SK-N-SH (cell line): ENCODE data around the gene HHIPL1. TPM values are rescaled to one million over a fixed set of nuclear protein-coding genes. Genes with fewer than 3 reads are reported as not detected.

Experiments used
- CTCF ChIA-PET: fragments of 300-600, 350-600 bp; formaldehyde crosslinking; extraction: SDS; loops from one replicate; lab custom pipeline; 2021; lab: Yijun Ruan, JAX
- POLR2A ChIA-PET: fragments of 350-600 bp; sonication (Branson Sonifier 250); formaldehyde crosslinking; extraction: SDS; loops from one replicate; lab custom pipeline; 2020; ENCODE audit warnings: antibody characterized with exemption, inconsistent platforms; lab: Yijun Ruan, JAX
- DNase-seq: peaks from one replicate; pipeline ENCODE4 v3.0.0; 2012
- H2AFZ ChIP-seq: fragments of 200-600 bp; sonication (generic); 2 replicates; pipeline ENCODE4 v1.8.1; 2016; ENCODE audit warnings: antibody characterized with exemption, mild to moderate bottlenecking, low read depth
- H3F3A ChIP-seq: fragments of 200-600 bp; sonication (generic); replicated peaks from 2 replicates; pipeline ENCODE3; 2016; ENCODE audit warnings: antibody characterized with exemption, mild to moderate bottlenecking; ENCODE audit not compliant: insufficient read depth
- H3K27ac ChIP-seq, 2 experiments: fragments of 200-500 bp in 1 of 2; fragments of 200-600 bp in 1 of 2; sonication (Bioruptor generic) in 1 of 2; sonication (generic), shearing (Covaris generic) in 1 of 2; 2 replicates each; pipeline versions ENCODE4 v1.5.1 to v1.6.1; 2014 to 2016; ENCODE audit warnings: low read depth in 2 of 2, inconsistent platforms in 1 of 2, low read length in 1 of 2, mild to moderate bottlenecking in 1 of 2, mixed read lengths in 1 of 2
- H3K27me3 ChIP-seq: fragments of 200-600 bp; sonication (generic), shearing (Covaris generic); 2 replicates; pipeline ENCODE4 v1.6.1; 2016; ENCODE audit warnings: mixed run types; ENCODE audit not compliant: insufficient read depth
- H3K36me3 ChIP-seq, 2 experiments: fragments of 200-500 bp in 1 of 2; fragments of 200-600 bp in 1 of 2; sonication (Bioruptor generic) in 1 of 2; sonication (generic) in 1 of 2; replicated peaks in 1 of 2; 2 replicates each; pipeline versions ENCODE3 to v1.5.1; 2014 to 2016; ENCODE audit warnings: low read length in 1 of 2, mild to moderate bottlenecking in 1 of 2; ENCODE audit not compliant: insufficient read depth in 2 of 2, control insufficient read depth in 1 of 2
- H3K4me1 ChIP-seq, 2 experiments: fragments of 200-500 bp in 1 of 2; fragments of 200-600 bp in 1 of 2; sonication (Bioruptor generic) in 1 of 2; sonication (generic), shearing (Covaris generic) in 1 of 2; 2 replicates each; pipeline versions ENCODE4 v1.5.1 to v1.6.1; 2014 to 2016; ENCODE audit warnings: low read depth in 1 of 2, low read length in 1 of 2, mixed run types in 1 of 2; ENCODE audit not compliant: insufficient read depth in 2 of 2, control insufficient read depth in 1 of 2
- H3K4me2 ChIP-seq: fragments of 200-600 bp; sonication (generic), shearing (Covaris generic); 2 replicates; pipeline ENCODE4 v1.6.1; 2017; ENCODE audit warnings: mixed run types
- H3K4me3 ChIP-seq, 2 experiments: fragments of 200-500 bp in 1 of 2; fragments of 200-600 bp in 1 of 2; sonication (Bioruptor generic) in 1 of 2; sonication (generic), shearing (Covaris generic) in 1 of 2; 2 replicates each; pipeline versions ENCODE4 v1.5.1 to v1.8.1; 2014 to 2016; ENCODE audit warnings: low read depth in 2 of 2, inconsistent platforms in 1 of 2, low read length in 1 of 2, mild to moderate bottlenecking in 1 of 2, mixed read lengths in 1 of 2, moderate library complexity in 1 of 2
- H3K79me2 ChIP-seq: fragments of 200-600 bp; sonication (generic); 2 replicates; pipeline ENCODE4 v1.8.1; 2017; ENCODE audit warnings: mild to moderate bottlenecking; ENCODE audit not compliant: insufficient read depth
- H3K9ac ChIP-seq: fragments of 200-600 bp; sonication (generic); 2 replicates; pipeline ENCODE4 v1.6.1; 2017; ENCODE audit warnings: mixed run types
- H3K9me2 ChIP-seq: fragments of 200-600 bp; sonication (generic); 2 replicates; pipeline ENCODE4 v1.6.1; 2017; ENCODE audit warnings: mixed run types
- H3K9me3 ChIP-seq: fragments of 200-600 bp; sonication (generic); 2 replicates; pipeline ENCODE4 v1.6.1; 2017; ENCODE audit warnings: mixed run types, mild to moderate bottlenecking, moderate library complexity
- H4K20me1 ChIP-seq: fragments of 200-600 bp; sonication (generic); 2 replicates; pipeline ENCODE4 v1.6.1; 2017; ENCODE audit warnings: mild to moderate bottlenecking, mixed run types; ENCODE audit not compliant: insufficient read depth
- EZH2phosphoT487 ChIP-seq: fragments of 200-600 bp; sonication (generic); IDR thresholded peaks from 2 replicates; pipeline ENCODE4 v1.6.1; 2017; ENCODE audit warnings: low read depth, mixed run types, mild to moderate bottlenecking, antibody characterized with exemption, moderate library complexity, borderline replicate concordance
- FOXJ3 ChIP-seq: sonication (generic); formaldehyde crosslinking; IDR thresholded peaks from 2 replicates; pipeline ENCODE4 v1.5.1; 2020; ENCODE audit warnings: mild to moderate bottlenecking, missing genetic modification reagents
- FOXM1 ChIP-seq: IDR thresholded peaks from 2 replicates; pipeline ENCODE4 v1.4.0; 2012; ENCODE audit warnings: low read depth, mild to moderate bottlenecking
- GABPA ChIP-seq: IDR thresholded peaks from 2 replicates; pipeline ENCODE4 v1.4.0; 2012; ENCODE audit warnings: low read depth, mild to moderate bottlenecking
- GATA2 ChIP-seq: sonication (generic); formaldehyde crosslinking; IDR thresholded peaks from 2 replicates; pipeline ENCODE4 v1.5.0; 2020; ENCODE audit warnings: mild to moderate bottlenecking, missing genetic modification reagents
- IRF3 ChIP-seq: fragments of 150-350 bp; IDR thresholded peaks from 2 replicates; pipeline ENCODE4 v1.6.1; 2016; ENCODE audit warnings: mild to moderate bottlenecking, low read depth, low read length
- JUND ChIP-seq: IDR thresholded peaks from 2 replicates; pipeline ENCODE4 v1.4.0; 2012
- MEF2A ChIP-seq: IDR thresholded peaks from 2 replicates; pipeline ENCODE4 v1.4.0; 2012; ENCODE audit warnings: low read depth, borderline replicate concordance
- NRF1 ChIP-seq: IDR thresholded peaks from 2 replicates; pipeline ENCODE4 v1.6.1; 2012; ENCODE audit warnings: low read depth, mild to moderate bottlenecking, low read length
- POLR2AphosphoS5 ChIP-seq: IDR thresholded peaks from 2 replicates; pipeline ENCODE4 v1.6.1; 2012; ENCODE audit warnings: low read depth, low read length
- RCOR1 ChIP-seq: fragments of 150-350 bp; IDR thresholded peaks from 2 replicates; pipeline ENCODE4 v1.6.1; 2017; ENCODE audit warnings: antibody characterized with exemption, low read length
- RFX5 ChIP-seq: IDR thresholded peaks from 2 replicates; pipeline ENCODE4 v1.6.1; 2012; ENCODE audit warnings: mild to moderate bottlenecking, improper control_type of control experiment, low read length
- SMC3 ChIP-seq: IDR thresholded peaks from 2 replicates; pipeline ENCODE4 v1.6.1; 2012; ENCODE audit warnings: low read depth, low read length, improper control_type of control experiment
- YY1 ChIP-seq: IDR thresholded peaks from 2 replicates; pipeline ENCODE4 v1.4.0; 2012; ENCODE audit warnings: low read depth, mild to moderate bottlenecking
- WGBS: methylation state at CpG from one replicate; pipeline ENCODE4 v1.1.6; 2017; ENCODE audit warnings: low lambda C conversion rate; 5-methylcytosine and 5-hydroxymethylcytosine counted together
- polyA plus RNA-seq, 3 experiments: library from polyadenylated mRNA; depleted of rRNA; stranded (reverse); fragments of >200 nt; gene quantifications; 2 replicates each; pipeline ENCODE4 v1.2.3, GENCODE V29; 2012
- TF ChIP-seq, protein P1 (sequence below): fragments of 150-350 bp; IDR thresholded peaks from 2 replicates; pipeline ENCODE4 v1.6.1; 2017; ENCODE audit warnings: antibody characterized with exemption, low read length, low read depth, borderline replicate concordance
- TF ChIP-seq, protein P2 (sequence below): IDR thresholded peaks from 2 replicates; pipeline ENCODE4 v1.4.0; 2012; ENCODE audit warnings: low read depth, borderline replicate concordance
- TF ChIP-seq, protein P3 (sequence below): fragments of 200-600 bp; sonication (generic); IDR thresholded peaks from 2 replicates; pipeline ENCODE4 v1.6.1; 2017; ENCODE audit warnings: antibody characterized with exemption, mild to moderate bottlenecking, moderate library complexity

The HHIPL1 gene
- polyA plus RNA-seq, 1 of the 3 experiments (the other 2 are of a cell fraction): 0.02 TPM

DNA sequence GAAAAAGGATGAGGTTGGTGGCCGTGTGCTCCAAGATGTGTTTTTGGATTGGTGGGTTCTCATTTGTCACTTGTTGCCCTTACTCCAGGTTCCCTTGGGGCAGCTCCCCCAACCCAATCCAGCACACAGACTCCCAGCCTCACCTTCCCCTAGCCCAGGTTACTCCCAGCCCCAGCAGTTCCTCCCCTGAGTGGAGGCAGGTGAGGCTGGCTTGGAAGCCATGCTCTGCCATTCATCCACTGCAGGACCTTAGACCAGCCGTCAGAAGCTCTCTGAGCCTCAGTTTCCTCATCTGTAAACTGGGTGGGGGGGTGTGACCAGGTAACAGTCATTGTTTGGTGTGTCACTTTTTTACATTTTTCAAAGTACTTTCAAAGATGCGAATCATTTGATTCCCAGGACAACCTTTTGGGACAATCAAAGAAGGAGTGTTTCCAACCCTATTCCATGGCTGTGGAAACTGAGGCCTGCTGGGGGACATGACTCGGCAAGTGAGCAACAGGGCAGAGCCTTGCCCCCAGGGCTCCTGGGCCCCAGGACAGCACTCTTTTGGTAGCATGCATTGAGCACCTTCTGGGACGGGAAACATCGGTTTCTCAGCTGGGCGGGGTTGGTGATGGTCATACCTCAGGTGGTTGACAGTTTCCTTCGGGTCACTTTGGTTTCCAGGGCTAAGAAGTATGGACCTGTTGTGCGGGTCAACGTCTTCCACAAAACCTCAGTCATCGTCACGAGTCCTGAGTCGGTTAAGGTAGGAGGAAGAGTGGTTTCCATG lies 46.4 kb downstream of the HHIPL1 start:
- Histone ChIP-seq H3K27ac (no peak overlapping the region), H3K9me2 (no peaks in the 10 kb centered on the region), H3K79me2 (no peaks in the 10 kb centered on the region), H3K27me3 (peaks cover 9% of the 10 kb centered on the region; the same call in 1 of the 2 replicates), H2AFZ (no peak overlapping the region), H3K9ac (no peak overlapping the region), H4K20me1 (no peaks in the 10 kb centered on the region), H3K36me3 (no peaks in the 10 kb centered on the region), H3K4me2 (no peak overlapping the region), H3K4me3 (no peak overlapping the region), H3K4me1 (no peaks in the 10 kb centered on the region), H3F3A (peaks cover 6% of the 10 kb centered on the region), H3K9me3 (no peaks in the 10 kb centered on the region)
- POLR2A ChIA-PET: no interaction called here
- no peak for TF ChIP-seq NRF1
- TF ChIP-seq FOXJ3 (CRISPR knock-in tag): no peak
- TF ChIP-seq MEF2A: no peak
- no peak for TF ChIP-seq SMC3
- TF ChIP-seq, protein P1, sequence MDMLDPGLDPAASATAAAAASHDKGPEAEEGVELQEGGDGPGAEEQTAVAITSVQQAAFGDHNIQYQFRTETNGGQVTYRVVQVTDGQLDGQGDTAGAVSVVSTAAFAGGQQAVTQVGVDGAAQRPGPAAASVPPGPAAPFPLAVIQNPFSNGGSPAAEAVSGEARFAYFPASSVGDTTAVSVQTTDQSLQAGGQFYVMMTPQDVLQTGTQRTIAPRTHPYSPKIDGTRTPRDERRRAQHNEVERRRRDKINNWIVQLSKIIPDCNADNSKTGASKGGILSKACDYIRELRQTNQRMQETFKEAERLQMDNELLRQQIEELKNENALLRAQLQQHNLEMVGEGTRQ: no peak
- TF ChIP-seq GABPA: no peak
- TF ChIP-seq EZH2phosphoT487: no peak
- no peak for TF ChIP-seq FOXM1
- no peak for TF ChIP-seq JUND
- TF ChIP-seq, protein P2, sequence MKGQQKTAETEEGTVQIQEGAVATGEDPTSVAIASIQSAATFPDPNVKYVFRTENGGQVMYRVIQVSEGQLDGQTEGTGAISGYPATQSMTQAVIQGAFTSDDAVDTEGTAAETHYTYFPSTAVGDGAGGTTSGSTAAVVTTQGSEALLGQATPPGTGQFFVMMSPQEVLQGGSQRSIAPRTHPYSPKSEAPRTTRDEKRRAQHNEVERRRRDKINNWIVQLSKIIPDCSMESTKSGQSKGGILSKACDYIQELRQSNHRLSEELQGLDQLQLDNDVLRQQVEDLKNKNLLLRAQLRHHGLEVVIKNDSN: no peak
- TF ChIP-seq, protein P3, sequence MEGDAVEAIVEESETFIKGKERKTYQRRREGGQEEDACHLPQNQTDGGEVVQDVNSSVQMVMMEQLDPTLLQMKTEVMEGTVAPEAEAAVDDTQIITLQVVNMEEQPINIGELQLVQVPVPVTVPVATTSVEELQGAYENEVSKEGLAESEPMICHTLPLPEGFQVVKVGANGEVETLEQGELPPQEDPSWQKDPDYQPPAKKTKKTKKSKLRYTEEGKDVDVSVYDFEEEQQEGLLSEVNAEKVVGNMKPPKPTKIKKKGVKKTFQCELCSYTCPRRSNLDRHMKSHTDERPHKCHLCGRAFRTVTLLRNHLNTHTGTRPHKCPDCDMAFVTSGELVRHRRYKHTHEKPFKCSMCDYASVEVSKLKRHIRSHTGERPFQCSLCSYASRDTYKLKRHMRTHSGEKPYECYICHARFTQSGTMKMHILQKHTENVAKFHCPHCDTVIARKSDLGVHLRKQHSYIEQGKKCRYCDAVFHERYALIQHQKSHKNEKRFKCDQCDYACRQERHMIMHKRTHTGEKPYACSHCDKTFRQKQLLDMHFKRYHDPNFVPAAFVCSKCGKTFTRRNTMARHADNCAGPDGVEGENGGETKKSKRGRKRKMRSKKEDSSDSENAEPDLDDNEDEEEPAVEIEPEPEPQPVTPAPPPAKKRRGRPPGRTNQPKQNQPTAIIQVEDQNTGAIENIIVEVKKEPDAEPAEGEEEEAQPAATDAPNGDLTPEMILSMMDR: no peak
- no peak for TF ChIP-seq IRF3
- TF ChIP-seq RCOR1: no peak
- no peak for TF ChIP-seq POLR2AphosphoS5
- no peak for TF ChIP-seq GATA2 (CRISPR knock-in tag)
- TF ChIP-seq YY1: no peak
- no peak for TF ChIP-seq RFX5
- DNase-seq: no peak
- WGBS: 65% methylated on average over 13 of the region's 13 CpGs
- CTCF ChIA-PET: interaction anchor here (0.8 to 1.7 kb wide), 4 partner anchors 9 to 207 kb away, joined by 3 to 4 read pairs (median 4); no protein-coding TSS in a partner anchor
